Measurements from ENCODE around the gene KLHL15.
"Not testable (repeated sequence)": the region's sequence is repeated elsewhere in the genome, so short reads cannot be mapped to it uniquely, and the experiment has no call there.

KLHL15 gene

GRCh38 chrX:24017674-24018073 is 9.3 kb downstream of the KLHL15 start:
- no peak for DNase-seq (ENCODE audit: low spot score)

- DNase-seq (ENCODE audit: low spot score), result no peak
Observed at GRCh38 chrX:24014388-24015018, 12.5 kb downstream of the KLHL15 start.

- no peak for DNase-seq (ENCODE audit: low spot score)
Observed at GRCh38 chrX:24012266-24012665, 14.7 kb downstream of the KLHL15 start.

GRCh38 chrX:24005867-24006266 is 21.1 kb downstream of the KLHL15 start:
- no peak for DNase-seq (ENCODE audit: low spot score)

- DNase-seq (ENCODE audit: low spot score), result no peak
Observed at GRCh38 chrX:24005028-24005427, 22.0 kb downstream of the KLHL15 start.

GRCh38 chrX:24002792-24003191 is 24.2 kb downstream of the KLHL15 start:
- no peak for DNase-seq (ENCODE audit: low spot score)

GRCh38 chrX:24002167-24002566 is 24.8 kb downstream of the KLHL15 start:
- DNase-seq (ENCODE audit: low spot score), result no peak

- no peak for DNase-seq (ENCODE audit: low spot score)
Observed at GRCh38 chrX:23999671-24000070, 27.3 kb downstream of the KLHL15 start.

- DNase-seq (ENCODE audit: low spot score), result no peak
Observed at GRCh38 chrX:23993012-23993633, 33.9 kb downstream of the KLHL15 start.

- no peak for DNase-seq (ENCODE audit: low spot score)
Observed at GRCh38 chrX:23992431-23992830, 34.6 kb downstream of the KLHL15 start.

- DNase-seq (ENCODE audit: low spot score), result no peak
Observed at GRCh38 chrX:23990455-23990854, 36.5 kb downstream of the KLHL15 start.

- no peak for DNase-seq (ENCODE audit: low spot score)
Observed at GRCh38 chrX:23989689-23990088, 37.3 kb downstream of the KLHL15 start.

- no peak for DNase-seq (ENCODE audit: low spot score)
Observed at GRCh38 chrX:23982891-23983290, 44.1 kb downstream of the KLHL15 start.

GRCh38 chrX:23981711-23982110 is 45.3 kb downstream of the KLHL15 start:
- DNase-seq (ENCODE audit: low spot score), result no peak

GRCh38 chrX:23981222-23981621 is 45.8 kb downstream of the KLHL15 start:
- DNase-seq (ENCODE audit: low spot score), result no peak

GRCh38 chrX:23980011-23980441 is 47.0 kb downstream of the KLHL15 start:
- DNase-seq (ENCODE audit: low spot score), result no peak

GRCh38 chrX:23978491-23978890 is 48.5 kb downstream of the KLHL15 start:
- DNase-seq (ENCODE audit: low spot score), result no peak

GRCh38 chrX:23965630-23966029 is 61.4 kb downstream of the KLHL15 start:
- DNase-seq (ENCODE audit: low spot score), result not testable (repeated sequence)

GRCh38 chrX:23964191-23964590 is 62.8 kb downstream of the KLHL15 start:
- no peak for DNase-seq (ENCODE audit: low spot score)

- no peak for DNase-seq (ENCODE audit: low spot score)
Observed at GRCh38 chrX:23959781-23960180, 67.2 kb downstream of the KLHL15 start.

GRCh38 chrX:23954396-23954795 is 72.6 kb downstream of the KLHL15 start:
- no peak for DNase-seq (ENCODE audit: low spot score)

- no peak for DNase-seq (ENCODE audit: low spot score)
Observed at GRCh38 chrX:23953908-23954269, 73.1 kb downstream of the KLHL15 start.

GRCh38 chrX:23952984-23953907 is 73.7 kb downstream of the KLHL15 start:
- DNase-seq (ENCODE audit: low spot score), result no peak

Data from left forelimb (tissue), 1 donor.